PC-3 (cell line): ENCODE results near the gene LRPPRC.

ENCODE experiments used
- EZH2 ChIP-seq: fragments of 300-600 bp; sonication (generic); IDR thresholded peaks from one replicate; pipeline ENCODE4 v1.6.1; 2017; ENCODE audit warnings: antibody characterized with exemption, mild to moderate bottlenecking, low read length; ENCODE audit not compliant: unreplicated experiment
- EZH2phosphoT487 ChIP-seq: fragments of 300-600 bp; sonication (generic); IDR thresholded peaks from 2 replicates; pipeline ENCODE4 v1.6.1; 2018; ENCODE audit warnings: mild to moderate bottlenecking, antibody characterized with exemption, low read length, borderline replicate concordance
- TF ChIP-seq, protein P1 (sequence below): fragments of 300-600 bp; sonication (generic); conservative IDR thresholded peaks from 2 replicates; pipeline ENCODE4 v1.5.1; 2017; ENCODE audit warnings: antibody characterized with exemption, low read depth, mild to moderate bottlenecking, low read length

DNA sequence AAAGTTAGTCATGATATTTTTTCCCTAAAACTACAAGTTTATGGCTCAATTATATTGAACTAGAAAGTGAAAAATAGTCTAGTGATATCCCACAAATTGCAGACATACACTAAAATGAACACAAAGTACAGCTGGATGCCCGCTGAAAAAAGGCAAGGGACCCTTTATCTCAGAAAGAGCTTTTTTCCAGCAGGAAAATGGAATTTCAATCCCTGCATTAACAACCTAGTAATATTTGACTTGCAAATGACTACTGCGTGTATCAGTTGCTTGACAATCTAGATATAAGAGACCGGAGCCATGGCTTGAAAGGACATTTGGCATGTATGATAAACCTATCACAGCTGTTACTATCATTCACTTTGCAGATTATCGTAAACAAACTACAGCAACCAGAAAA lies 49.1 kb downstream of the LRPPRC start:
- TF ChIP-seq, protein P1, sequence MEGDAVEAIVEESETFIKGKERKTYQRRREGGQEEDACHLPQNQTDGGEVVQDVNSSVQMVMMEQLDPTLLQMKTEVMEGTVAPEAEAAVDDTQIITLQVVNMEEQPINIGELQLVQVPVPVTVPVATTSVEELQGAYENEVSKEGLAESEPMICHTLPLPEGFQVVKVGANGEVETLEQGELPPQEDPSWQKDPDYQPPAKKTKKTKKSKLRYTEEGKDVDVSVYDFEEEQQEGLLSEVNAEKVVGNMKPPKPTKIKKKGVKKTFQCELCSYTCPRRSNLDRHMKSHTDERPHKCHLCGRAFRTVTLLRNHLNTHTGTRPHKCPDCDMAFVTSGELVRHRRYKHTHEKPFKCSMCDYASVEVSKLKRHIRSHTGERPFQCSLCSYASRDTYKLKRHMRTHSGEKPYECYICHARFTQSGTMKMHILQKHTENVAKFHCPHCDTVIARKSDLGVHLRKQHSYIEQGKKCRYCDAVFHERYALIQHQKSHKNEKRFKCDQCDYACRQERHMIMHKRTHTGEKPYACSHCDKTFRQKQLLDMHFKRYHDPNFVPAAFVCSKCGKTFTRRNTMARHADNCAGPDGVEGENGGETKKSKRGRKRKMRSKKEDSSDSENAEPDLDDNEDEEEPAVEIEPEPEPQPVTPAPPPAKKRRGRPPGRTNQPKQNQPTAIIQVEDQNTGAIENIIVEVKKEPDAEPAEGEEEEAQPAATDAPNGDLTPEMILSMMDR = no peak
- TF ChIP-seq EZH2 (no peak), EZH2phosphoT487 (no peak)
